K562 (cell line): Measurements from ENCODE around the gene CREB5. TPM values are rescaled to one million over a fixed set of nuclear protein-coding genes. Genes with fewer than 3 reads are reported as not detected.

Source experiments
- HDGF ChIP-seq: fragments of 450-650 bp; IDR thresholded peaks from 2 replicates; pipeline ENCODE4 v1.6.1; 2016
- HIVEP1 ChIP-seq: fragments of 250-450 bp; sonication (Bioruptor Pico); IDR thresholded peaks from 2 replicates; pipeline ENCODE4 v1.4.0; 2020; ENCODE audit warnings: mild to moderate bottlenecking
- MTA3 ChIP-seq: fragments of 450-650 bp; formaldehyde crosslinking; IDR thresholded peaks from 2 replicates; pipeline ENCODE4 v1.6.1; 2017; ENCODE audit warnings: mild to moderate bottlenecking, borderline replicate concordance
- POLR2A ChIP-seq: fragments of 450-650 bp; conservative IDR thresholded peaks from 2 replicates; pipeline ENCODE4 v1.6.1; 2016
- PURB ChIP-seq: sonication (generic); formaldehyde crosslinking; IDR thresholded peaks from 2 replicates; pipeline ENCODE4 v1.9.0; 2021; ENCODE audit warnings: low read depth, mild to moderate bottlenecking, missing genetic modification reagents
- U2AF2 ChIP-seq: fragments of 200-400 bp; formaldehyde crosslinking; optimal IDR thresholded peaks from 2 replicates; pipeline ENCODE3; 2017; ENCODE audit warnings: low read depth, mild to moderate bottlenecking, low read length
- ZNF3 ChIP-seq: fragments of 250-450 bp; sonication (Bioruptor Pico); IDR thresholded peaks from 2 replicates; pipeline ENCODE4 v1.5.0; 2021; ENCODE audit warnings: mild to moderate bottlenecking, moderate library complexity
- ZNF444 ChIP-seq: fragments of 250-450 bp; sonication (Bioruptor Pico); IDR thresholded peaks from 2 replicates; pipeline ENCODE4 v1.4.0; 2020; ENCODE audit warnings: mild to moderate bottlenecking, moderate library complexity
- ZNF668 ChIP-seq: fragments of 250-450 bp; sonication (Bioruptor Pico); IDR thresholded peaks from 2 replicates; pipeline ENCODE4 v1.8.0; 2022; ENCODE audit warnings: mild to moderate bottlenecking, inconsistent platforms
- polyA plus RNA-seq, 8 experiments: library from polyadenylated mRNA; depleted of rRNA in 4 of 8; stranded (reverse) in 5 of 8; unstranded in 3 of 8; fragments of >200 nt; fragmentation: Nextera tagmentation in 2 of 8; fragmentation: Illumina TruSeq in 1 of 8; extraction: Ambion mirVana in 2 of 8; extraction: Trizol in 1 of 8; gene quantifications; 2 replicates each; pipeline versions ENCODE4 v1.2.1 to v1.2.3, GENCODE V29; 2011 to 2014; ENCODE audit warnings: inconsistent platforms in 1 of 8, missing spikeins in 1 of 8
- total RNA-seq, 7 experiments: library from RNA; depleted of rRNA in 6 of 7; stranded (reverse); fragments of >200 nt in 6 of 7; fragmentation: Illumina TruSeq in 2 of 7; extraction: Trizol in 2 of 7; gene quantifications; 2 replicates each; pipeline versions ENCODE4 v1.2.1 to v1.2.3, GENCODE V29; 2011 to 2021; ENCODE audit warnings: low replicate concordance in 1 of 7
- TF ChIP-seq, protein P1 (sequence below): fragments of 450-650 bp; IDR thresholded peaks from 2 replicates; pipeline ENCODE4 v1.6.1; 2016; ENCODE audit warnings: mild to moderate bottlenecking, moderate library complexity
- TF ChIP-seq, protein P2 (sequence below): sonication (generic); formaldehyde crosslinking; IDR thresholded peaks from 2 replicates; pipeline ENCODE4 v1.9.0; 2022; ENCODE audit warnings: mild to moderate bottlenecking, missing genetic modification reagents
- TF ChIP-seq, protein P3 (sequence below), 2 experiments: fragments of 450-650 bp in 1 of 2; sonication (generic) in 1 of 2; formaldehyde crosslinking; conservative IDR thresholded peaks; 2 replicates each; pipeline versions ENCODE4 v1.4.0 to v1.8.1; 2020 to 2022; ENCODE audit warnings: mild to moderate bottlenecking in 1 of 2, missing genetic modification reagents in 1 of 2

Gene CREB5
- total and polyA plus RNA-seq, 9 of the 15 experiments (the other 6 are each of a cell fraction or from before 2014, with no cell fraction given) = 0.33 to 6.4 (median 1.8) TPM

DNA sequence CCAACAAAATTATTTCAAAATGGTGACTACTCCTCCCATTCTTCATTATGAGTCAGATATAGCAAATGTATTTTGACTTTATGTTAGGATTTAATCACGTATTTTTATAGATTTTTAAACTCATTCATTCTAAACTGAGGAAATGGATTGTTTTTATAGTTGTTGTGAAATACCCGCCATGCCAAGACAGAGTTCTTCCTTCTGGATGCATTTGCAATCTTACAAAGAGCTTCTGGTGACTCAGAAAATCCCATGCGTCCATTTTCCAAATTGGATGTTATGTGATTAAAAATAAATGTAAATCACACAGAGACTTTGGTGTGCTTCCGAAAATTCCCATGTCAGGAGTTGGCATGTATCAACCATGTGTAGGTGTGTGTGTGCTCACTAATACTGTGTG is 366.5 kb downstream of the CREB5 start (continued):
- TF ChIP-seq, protein P1, sequence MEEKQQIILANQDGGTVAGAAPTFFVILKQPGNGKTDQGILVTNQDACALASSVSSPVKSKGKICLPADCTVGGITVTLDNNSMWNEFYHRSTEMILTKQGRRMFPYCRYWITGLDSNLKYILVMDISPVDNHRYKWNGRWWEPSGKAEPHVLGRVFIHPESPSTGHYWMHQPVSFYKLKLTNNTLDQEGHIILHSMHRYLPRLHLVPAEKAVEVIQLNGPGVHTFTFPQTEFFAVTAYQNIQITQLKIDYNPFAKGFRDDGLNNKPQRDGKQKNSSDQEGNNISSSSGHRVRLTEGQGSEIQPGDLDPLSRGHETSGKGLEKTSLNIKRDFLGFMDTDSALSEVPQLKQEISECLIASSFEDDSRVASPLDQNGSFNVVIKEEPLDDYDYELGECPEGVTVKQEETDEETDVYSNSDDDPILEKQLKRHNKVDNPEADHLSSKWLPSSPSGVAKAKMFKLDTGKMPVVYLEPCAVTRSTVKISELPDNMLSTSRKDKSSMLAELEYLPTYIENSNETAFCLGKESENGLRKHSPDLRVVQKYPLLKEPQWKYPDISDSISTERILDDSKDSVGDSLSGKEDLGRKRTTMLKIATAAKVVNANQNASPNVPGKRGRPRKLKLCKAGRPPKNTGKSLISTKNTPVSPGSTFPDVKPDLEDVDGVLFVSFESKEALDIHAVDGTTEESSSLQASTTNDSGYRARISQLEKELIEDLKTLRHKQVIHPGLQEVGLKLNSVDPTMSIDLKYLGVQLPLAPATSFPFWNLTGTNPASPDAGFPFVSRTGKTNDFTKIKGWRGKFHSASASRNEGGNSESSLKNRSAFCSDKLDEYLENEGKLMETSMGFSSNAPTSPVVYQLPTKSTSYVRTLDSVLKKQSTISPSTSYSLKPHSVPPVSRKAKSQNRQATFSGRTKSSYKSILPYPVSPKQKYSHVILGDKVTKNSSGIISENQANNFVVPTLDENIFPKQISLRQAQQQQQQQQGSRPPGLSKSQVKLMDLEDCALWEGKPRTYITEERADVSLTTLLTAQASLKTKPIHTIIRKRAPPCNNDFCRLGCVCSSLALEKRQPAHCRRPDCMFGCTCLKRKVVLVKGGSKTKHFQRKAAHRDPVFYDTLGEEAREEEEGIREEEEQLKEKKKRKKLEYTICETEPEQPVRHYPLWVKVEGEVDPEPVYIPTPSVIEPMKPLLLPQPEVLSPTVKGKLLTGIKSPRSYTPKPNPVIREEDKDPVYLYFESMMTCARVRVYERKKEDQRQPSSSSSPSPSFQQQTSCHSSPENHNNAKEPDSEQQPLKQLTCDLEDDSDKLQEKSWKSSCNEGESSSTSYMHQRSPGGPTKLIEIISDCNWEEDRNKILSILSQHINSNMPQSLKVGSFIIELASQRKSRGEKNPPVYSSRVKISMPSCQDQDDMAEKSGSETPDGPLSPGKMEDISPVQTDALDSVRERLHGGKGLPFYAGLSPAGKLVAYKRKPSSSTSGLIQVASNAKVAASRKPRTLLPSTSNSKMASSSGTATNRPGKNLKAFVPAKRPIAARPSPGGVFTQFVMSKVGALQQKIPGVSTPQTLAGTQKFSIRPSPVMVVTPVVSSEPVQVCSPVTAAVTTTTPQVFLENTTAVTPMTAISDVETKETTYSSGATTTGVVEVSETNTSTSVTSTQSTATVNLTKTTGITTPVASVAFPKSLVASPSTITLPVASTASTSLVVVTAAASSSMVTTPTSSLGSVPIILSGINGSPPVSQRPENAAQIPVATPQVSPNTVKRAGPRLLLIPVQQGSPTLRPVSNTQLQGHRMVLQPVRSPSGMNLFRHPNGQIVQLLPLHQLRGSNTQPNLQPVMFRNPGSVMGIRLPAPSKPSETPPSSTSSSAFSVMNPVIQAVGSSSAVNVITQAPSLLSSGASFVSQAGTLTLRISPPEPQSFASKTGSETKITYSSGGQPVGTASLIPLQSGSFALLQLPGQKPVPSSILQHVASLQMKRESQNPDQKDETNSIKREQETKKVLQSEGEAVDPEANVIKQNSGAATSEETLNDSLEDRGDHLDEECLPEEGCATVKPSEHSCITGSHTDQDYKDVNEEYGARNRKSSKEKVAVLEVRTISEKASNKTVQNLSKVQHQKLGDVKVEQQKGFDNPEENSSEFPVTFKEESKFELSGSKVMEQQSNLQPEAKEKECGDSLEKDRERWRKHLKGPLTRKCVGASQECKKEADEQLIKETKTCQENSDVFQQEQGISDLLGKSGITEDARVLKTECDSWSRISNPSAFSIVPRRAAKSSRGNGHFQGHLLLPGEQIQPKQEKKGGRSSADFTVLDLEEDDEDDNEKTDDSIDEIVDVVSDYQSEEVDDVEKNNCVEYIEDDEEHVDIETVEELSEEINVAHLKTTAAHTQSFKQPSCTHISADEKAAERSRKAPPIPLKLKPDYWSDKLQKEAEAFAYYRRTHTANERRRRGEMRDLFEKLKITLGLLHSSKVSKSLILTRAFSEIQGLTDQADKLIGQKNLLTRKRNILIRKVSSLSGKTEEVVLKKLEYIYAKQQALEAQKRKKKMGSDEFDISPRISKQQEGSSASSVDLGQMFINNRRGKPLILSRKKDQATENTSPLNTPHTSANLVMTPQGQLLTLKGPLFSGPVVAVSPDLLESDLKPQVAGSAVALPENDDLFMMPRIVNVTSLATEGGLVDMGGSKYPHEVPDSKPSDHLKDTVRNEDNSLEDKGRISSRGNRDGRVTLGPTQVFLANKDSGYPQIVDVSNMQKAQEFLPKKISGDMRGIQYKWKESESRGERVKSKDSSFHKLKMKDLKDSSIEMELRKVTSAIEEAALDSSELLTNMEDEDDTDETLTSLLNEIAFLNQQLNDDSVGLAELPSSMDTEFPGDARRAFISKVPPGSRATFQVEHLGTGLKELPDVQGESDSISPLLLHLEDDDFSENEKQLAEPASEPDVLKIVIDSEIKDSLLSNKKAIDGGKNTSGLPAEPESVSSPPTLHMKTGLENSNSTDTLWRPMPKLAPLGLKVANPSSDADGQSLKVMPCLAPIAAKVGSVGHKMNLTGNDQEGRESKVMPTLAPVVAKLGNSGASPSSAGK = no peak
- no peak for TF ChIP-seq MTA3
- TF ChIP-seq PURB (CRISPR knock-in tag) = no peak
- no peak for TF ChIP-seq HDGF
- TF ChIP-seq ZNF668 (CRISPR knock-in tag) = no peak
- no peak for TF ChIP-seq HIVEP1 (CRISPR knock-in tag)
- TF ChIP-seq U2AF2 = no peak
- TF ChIP-seq, protein P2, sequence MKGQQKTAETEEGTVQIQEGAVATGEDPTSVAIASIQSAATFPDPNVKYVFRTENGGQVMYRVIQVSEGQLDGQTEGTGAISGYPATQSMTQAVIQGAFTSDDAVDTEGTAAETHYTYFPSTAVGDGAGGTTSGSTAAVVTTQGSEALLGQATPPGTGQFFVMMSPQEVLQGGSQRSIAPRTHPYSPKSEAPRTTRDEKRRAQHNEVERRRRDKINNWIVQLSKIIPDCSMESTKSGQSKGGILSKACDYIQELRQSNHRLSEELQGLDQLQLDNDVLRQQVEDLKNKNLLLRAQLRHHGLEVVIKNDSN = no peak
- TF ChIP-seq POLR2A = no peak
- TF ChIP-seq ZNF444 (CRISPR knock-in tag) = no peak
- TF ChIP-seq, protein P3, sequence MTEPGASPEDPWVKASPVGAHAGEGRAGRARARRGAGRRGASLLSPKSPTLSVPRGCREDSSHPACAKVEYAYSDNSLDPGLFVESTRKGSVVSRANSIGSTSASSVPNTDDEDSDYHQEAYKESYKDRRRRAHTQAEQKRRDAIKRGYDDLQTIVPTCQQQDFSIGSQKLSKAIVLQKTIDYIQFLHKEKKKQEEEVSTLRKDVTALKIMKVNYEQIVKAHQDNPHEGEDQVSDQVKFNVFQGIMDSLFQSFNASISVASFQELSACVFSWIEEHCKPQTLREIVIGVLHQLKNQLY (CRISPR knock-in tag; conservative IDR thresholded peaks at IDR 0.05) = no peak
- no peak for TF ChIP-seq ZNF3 (CRISPR knock-in tag)
